IPS DF 4.7 (cell line): ENCODE measurements around the gene SPDYA.
"Not testable (repeated sequence)": the region's sequence is repeated elsewhere in the genome, so short reads cannot be mapped to it uniquely, and the experiment has no call there.

Experiments
- DNase-seq: peaks from one replicate; pipeline ENCODE4 v3.0.0-alpha.2; 2013; ENCODE audit warnings: low spot score; ENCODE audit errors: extremely low read depth

Gene SPDYA

DNA sequence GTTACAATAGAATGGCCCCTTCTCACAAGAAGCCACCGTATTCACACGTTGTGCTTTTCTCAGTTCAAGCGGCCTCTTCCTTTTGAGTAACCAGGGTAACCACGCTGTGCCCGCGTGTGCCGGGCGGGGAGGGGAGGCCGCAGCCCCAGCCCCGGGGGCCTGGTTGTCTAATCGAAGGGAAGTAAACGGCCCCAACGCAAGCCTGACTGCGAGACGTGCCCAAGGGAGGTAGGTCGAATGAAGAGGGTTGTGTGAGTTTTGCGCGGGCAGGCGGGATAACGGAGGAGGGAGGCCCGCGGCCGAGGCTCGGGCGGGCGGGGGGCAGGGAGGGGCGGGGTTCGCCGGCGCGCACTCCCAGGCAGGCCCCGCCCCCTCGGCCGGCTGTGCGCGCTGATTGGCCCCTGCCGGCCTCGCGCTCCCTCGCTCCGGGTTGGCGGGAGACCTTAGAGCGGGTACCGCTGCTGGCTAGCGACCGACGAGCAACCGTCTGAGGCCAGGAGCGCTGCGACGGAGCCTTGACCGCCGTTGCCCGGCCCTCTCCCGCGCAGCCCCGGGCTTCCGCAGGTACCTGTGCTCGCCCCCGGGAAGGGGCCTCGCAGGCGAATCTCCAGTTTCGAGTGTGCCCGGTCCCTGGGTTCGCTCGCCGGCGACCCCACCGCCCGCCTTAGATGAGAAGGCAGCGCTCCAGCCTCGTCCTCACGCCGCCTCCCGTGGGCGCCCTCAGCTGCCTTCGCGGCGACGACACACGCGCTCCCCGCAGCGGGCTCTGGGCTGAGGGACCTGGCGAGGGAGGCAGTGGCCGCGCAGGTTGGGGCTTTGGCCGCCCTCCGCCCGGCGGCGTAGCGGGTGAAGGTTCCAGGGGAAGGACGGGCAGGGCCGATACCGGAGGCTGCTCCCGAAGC lies at the start of gene SPDYA:
TSS of gene SPDYA (plus strand) at position 451 of the 902 bp plus-strand sequence. CDS start 5,181 bp downstream, outside the sequence.
- DNase-seq, result no peak

DNA sequence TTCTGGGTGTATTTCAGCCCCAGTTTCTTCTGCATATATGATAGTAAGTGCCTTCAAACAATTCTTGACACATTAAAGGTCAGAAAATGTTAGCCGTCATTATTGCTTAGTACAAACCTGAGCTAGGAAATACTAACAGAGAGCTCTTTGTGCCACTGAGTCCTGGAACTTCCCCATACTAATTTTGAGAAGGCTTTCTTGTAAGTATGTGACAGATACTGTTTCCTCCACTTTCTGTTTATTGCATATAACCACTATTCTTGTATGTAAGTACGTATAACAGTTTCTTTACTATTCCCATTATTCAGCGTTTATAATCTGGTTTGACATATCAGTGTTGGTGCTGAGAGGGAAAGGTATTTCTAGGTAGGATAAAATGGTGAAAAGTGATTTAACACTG lies 49.2 kb upstream of the SPDYA start:
- DNase-seq, result no peak

DNA sequence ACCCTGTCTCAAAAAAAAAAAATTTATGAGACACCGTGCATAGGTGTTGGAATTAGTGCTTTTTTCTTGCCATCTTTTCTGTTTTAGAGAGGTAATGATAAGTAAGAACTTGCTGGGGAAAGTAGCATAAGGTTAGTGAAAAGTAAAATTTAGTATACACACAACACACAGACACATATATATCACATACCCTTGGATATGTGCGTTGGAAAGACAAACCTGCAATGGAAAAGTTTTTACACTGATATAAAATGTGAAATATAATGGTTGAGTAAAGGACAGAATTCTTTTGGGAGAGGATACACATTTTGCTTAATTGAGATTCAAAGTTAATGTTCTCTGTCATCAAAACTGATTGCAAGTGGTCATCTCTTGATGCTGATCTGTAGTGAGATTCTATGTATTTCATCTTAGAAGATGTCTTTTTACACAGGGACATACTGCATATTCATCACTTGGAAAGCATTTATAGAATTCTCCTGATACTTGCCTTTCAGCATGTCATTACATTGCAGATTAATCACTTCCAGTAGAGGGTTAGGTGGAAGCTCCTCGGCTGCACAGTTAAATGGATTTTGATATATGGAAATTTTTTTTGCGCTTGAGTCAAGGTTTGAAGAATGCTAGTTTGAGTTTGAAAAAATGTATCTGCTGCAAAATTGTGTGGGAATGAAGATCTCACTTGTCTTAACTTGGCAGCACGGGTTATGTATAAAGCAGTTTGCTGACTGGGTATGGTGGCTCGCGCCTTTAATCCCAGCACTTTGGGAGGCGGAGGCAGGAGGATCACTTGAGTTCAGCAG lies 45.5 kb upstream of the SPDYA start:
- no peak for DNase-seq

DNA sequence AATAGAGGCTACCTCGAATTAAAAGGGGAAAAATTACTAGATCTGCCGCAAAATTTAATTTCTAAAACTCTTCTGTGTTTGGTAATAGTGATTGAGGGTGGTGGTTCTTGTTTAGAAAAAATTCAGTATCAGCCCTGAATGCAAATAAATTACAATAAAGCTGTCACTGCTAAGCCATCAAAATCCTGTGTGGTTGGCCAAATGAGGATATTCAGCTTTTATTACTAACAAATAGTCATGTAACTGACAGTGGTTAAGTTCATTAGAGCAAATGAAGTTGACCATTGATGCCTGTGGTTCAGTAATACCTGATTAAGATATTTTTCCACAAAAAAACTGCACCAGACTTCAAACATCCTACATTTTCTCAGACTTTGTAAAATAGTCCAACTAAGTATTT lies 44.6 kb upstream of the SPDYA start:
- no peak for DNase-seq

DNA sequence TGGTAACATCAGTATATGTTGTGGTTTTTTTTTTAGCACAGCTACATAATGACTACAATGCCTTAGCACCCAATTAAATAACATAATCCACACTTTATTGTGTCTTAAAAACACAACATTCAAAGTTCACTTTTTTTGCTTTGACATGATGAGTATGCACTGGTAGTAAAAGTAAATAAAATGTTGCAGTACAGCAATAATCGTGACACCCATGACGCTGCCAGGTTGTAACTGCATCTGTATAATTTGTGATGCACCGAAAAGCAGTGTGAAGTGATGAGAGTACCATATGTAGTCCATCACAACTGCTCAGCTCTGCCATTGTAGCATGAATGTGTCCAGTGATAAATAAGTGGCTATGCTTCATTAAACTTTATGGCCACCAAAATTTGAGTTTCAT lies 43.3 kb upstream of the SPDYA start:
- no peak for DNase-seq

DNA sequence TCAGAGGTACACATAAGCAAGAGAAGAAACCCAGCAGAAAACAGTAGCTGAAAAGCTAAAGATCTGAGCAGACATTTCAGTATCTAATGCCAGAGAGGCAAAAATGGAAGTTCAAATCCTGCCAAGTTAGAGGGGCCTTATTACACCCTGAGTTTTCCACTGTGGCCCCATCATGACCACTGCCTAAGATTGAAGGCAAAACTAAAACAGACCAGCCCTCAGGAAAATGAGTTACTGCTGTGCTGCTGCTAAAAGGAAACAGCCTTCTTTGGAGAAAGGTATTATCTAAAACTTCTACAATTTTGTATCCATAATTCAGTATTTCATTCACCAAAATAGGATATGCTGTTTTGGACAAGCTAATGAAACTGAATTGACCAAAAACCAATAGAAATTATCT lies 42.2 kb upstream of the SPDYA start:
- DNase-seq, result no peak

DNA sequence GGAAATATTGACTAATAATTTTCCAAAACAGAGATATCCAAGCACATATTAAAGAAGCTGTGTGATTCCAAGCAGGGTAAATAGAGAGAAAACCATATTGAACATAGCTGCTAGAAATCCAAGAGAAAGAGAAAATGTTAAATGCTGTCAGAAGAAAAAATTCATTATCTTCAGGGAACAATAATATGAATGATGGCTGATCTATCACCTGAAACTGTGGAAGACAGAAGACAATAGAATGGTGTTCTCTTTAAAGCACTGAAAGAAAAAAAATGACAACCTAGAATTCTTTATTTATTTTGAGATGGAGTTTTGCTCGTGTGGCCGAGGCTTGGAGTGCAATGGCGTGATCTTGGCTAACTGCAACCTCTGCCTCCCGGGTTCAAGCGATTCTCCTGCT lies 41.7 kb upstream of the SPDYA start:
- DNase-seq, result no peak

DNA sequence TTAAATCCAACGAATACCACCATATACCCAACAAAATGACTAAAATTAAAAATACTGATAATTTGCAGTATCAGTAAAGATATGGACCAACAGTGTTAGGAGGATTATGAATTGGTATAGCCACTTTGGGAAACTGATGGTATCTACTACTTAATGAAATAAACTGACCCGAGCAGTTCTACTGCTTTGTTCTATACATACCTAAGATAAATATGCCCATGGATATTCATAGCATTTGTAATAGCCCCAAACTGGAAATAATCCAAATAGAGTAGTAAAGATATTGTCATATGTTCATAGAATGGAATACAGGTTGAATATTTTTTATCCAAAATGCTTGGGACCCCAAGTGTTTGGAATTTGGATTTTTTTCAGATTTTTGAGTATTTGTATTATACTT lies 38.3 kb upstream of the SPDYA start:
- no peak for DNase-seq

DNA sequence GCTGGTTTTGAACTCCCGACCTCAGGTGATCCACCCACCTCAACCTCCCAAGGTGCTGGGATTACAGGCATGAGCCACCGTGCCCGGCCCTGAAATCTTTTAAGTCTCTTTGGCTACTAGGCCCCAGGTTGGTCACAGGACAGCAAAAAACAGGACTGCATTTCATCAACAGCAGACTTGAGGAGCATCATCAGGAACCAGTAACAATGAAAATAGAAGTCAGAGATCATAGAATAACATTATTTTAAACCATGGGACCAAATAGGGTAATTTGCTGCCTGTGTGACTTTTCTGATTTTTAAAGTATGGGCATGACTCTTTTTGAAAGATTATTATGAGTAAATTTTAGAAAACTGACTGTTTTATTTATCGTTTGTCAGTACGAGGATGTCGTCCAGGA lies 34.2 kb upstream of the SPDYA start:
- no peak for DNase-seq

DNA sequence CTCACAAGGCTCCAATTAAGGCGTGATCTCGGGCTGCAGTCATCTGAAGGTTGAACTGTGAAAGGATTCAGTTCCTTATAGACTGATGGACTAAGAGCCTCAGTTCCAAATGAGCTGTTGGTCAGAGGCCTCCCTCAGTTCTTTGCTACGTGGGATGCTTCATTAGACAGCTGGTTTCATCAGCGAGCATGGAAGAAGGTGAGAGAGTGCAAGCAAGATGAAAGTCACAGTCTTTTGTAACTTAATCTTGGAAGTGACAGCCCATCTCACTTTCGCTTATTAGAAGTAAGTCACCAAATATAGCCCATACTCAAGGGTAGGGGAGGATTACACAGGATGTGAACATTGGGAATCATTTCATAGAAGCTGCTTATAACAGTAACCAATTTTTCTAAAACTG lies 32.2 kb upstream of the SPDYA start:
- no peak for DNase-seq

DNA sequence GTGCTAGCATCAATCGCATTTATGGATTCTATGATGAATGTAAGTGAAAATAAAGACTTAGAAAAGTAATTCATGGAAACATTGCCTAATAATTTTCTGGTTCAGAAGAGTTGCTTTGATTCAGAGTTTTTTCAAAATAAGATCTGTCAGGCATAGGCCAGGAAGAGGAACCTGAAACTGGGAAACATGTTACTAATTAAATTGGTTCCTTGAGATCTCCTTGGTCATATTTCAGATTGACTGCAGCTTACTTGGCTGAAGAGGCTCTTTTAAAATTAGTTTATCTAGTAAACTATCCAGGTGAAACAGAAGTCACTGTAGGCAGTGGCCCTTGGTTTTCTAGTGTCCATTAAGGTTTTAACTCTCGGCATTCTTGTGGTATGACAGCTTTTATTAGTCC lies 31.6 kb upstream of the SPDYA start:
- DNase-seq, result no peak

DNA sequence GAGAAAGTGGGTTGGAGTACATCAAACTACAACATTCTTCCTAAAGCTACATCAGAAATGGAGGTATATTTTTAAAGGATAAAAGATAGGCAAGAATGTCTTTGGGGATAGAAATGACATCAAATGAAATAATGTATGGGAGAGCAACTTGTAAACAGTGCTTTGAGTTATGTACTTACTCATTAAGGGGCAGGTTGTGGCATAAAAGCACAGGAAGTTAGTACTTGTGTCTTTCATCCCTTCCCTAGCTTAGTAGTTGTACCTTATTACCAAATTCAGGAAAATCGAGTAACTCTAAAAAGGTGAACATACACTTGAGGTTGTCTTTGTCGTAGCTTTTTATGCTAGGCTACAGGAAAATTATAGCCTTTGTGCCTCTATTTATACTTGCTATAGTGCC lies 30.1 kb upstream of the SPDYA start:
- DNase-seq, result no peak

DNA sequence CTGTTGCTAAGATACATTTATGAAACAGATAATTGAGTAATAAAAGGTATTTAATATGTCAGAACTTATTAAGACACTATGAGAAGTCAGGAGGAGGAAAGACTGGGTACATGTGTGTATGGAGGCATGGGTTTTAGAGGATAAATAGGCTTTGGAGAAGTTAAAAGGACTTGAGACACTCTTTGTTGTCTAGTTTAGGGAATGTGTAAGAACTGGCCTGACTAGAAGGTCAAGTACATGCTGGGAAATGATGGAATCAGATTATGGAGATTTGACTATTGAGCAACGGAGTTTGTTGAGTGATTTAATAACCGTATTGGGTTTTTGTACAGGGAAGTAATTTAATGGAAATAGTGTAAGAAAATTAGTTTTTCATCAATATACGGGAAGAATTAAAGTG lies 28.2 kb upstream of the SPDYA start:
- no peak for DNase-seq

DNA sequence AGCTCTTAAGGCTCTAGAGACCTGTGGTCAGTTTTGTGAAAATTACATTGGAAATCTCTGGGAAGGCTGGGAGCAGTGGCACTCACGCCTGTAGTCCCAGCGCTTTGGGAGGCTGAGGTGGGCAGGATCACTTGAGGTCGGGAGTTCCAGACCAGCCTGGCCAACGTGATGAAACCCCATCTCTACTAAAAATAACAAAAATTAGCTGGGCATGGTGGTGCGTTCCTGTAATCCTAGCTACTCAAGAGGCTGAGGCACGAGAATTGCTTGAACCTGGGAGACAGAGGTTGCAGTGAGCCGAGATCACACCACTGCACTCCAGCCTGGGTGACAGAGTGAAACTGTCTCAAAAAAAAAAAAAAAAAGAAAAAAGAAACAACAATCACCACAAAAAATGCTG lies 26.1 kb upstream of the SPDYA start:
- DNase-seq, result not testable (repeated sequence)

DNA sequence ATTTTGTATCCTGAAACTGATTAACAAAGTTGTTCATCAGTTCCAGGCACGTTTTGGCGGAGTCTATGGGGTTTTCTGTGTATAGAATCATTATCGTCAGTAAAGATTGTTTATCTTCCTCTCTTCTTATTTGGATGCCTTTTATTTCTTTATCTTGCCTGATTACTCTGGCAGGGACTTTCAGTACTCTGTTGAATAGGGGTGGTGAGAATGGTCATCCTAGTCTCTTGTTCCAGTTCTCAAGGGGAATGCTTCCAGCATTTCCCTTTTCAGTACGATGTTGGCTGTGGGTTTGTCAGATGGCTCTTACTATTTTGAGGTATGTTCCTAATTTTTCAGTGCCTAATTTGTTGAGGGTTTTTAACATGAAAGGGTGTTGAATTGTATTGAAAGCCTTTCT lies 14.0 kb upstream of the SPDYA start:
- DNase-seq, result no peak

DNA sequence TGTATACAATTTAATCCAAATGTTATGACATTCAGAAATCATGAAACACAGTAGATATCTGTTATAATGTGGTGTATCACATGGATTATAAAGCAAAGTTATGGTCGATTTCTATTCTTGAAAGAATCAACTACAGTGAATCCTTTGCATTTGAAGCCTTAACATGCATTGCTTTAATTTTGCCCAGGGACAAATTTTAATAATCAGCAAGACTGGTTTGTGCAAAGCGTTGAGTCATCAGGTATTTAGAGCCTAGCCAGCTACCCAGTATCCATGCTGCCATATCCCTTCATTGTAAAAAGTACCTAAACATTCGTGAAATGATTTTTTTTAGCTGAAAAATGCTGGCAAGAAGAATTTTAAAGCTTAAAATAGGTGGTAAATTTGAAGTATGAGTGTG lies 8.9 kb upstream of the SPDYA start:
- DNase-seq, result no peak

DNA sequence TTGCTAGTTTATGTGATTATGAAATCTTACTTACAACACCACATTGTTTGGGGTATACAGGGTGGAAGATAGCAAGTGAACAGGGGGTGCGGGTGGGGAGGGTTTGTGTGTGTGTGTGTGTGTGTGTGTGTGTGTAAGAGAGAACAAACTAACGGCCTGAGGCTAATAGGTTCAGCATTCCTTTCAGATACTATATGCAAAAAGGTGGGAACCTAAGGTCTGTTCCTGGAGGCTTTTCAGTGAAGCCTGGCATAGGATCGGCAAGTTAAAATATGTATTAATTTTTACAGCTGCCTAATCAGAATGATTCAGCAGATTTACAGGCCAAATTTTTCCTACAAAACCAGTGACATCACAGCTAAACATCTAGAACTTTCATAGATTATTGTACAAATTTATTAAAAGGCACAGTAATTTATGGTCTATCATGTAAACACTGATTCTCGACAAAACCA lies 7.6 kb upstream of the SPDYA start:
- no peak for DNase-seq

DNA sequence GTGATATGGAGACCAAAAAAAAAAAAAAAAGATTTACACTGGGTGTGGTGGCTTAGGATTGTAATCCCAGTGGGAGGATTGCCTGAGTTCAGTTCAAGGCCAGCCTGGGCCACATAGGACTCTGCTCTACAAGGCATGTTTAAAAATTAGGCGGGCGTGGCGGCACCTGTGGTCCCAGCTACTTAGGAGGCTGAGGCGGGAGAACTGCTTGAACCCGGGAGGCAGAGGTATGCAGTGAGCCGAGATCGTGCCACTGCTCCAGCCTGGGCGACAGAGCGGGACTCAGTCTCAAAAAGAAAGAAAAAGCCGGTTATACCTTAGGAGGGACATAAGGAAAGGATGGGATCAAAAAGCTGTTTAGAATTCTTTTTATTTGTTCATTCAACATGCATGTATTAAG lies 707 bp upstream of the SPDYA start:
- no peak for DNase-seq

DNA sequence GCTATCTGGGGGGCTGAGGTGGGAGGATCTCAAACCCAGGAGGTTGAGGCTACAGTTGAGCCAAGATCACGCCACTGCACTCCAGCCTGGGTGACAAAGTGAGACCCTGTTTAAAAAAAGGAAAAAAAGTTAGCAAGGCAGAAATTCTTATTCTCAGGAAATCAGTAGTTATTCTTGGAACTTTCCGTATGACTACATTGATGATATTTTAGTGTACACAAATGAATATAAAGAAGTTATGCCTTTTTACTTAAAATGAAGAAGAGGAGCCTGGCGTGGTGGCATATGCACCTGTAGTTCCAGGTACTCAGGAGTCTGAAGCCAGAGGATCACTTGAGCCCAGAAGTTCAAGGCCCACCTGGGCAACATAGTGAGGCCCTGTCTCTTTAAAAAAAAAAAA lies 7.4 kb downstream of the SPDYA start:
- no peak for DNase-seq

DNA sequence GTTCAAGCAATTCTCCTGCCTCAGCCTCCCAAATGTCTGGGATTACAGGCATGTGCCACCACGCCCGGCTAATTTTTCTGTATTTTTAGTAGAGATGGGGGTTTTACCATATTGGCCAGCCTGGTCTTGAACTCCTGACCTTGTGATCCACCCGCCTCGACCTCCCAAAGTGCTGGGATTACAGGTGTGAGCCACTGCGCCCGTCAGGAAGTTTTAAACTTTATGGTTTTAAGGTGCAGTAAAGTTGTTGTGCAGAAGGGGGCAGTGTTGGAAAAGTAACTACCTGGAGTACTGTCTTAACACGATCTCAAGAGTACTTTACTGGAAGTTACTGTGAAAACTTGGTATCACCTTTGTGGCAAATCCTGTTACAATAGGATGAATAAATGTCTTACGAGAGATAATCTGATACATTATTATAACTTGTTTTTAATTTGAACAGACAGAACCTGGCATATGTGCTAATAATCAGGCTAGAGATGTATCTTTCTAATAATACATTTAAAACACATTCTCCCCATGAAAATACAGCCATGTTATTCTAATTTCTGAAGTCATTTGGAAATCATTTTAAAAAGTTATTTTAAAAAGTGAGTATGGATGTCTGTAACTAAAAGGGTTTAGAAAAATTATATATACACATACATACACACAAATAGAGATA lies 10.8 kb downstream of the SPDYA start:
- DNase-seq, result peak; percentile 76

DNA sequence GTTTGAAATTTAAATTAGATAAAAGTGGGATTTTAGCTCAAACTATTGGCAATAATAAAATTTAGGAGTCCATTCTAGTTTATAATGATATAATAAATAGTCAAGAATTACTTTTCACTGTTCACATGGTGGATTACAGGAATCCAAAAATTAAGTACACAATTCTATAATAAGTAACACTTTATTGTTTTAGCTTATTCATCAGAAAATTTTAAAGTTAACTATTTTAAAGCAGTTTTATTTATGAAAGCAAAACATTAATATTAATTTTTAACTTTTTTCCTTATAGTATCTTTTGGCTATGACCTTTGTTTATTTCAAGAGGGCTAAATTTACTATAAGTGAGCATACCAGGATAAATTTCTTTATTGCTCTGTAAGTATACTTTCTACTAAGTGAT lies 11.4 kb downstream of the SPDYA start:
- DNase-seq, result no peak

DNA sequence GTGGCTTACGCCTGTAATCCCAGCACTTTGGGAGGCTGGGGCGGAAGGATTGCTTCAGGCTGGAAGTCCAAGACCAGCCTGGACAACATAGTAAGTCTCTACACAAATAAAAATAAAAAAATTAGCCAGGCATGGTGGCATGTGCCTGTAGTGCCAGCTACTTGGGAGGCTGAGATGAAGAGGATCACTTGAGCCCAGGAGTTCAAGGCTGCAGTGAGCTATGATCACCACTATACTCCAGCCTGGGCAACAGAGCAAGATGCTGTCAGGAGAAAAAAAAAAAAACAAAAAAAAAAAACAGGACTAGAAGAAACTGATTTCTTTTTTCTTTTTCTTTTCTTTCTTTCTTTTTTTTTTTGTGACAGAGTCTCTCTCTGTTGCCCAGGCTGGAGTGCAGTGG lies 13.6 kb downstream of the SPDYA start:
- no peak for DNase-seq
